Right forelimb (tissue), 1 donor: ENCODE results near the gene RPS18.
A peak's percentile ranks its signal among the peaks of the same experiment; 100 is the strongest.

Experiments
- DNase-seq: peaks from one replicate; pipeline ENCODE4 v3.0.0-alpha.2; 2018

RPS18 gene

GRCh38 chr6:33315793-33316602 is 44.1 kb downstream of the RPS18 start:
- no peak for DNase-seq

- DNase-seq: no peak
These were observed 44.9 kb downstream of the RPS18 start for GRCh38 chr6:33316603-33317418.

- no peak for DNase-seq
These were observed 45.5 kb downstream of the RPS18 start for GRCh38 chr6:33317419-33317668.

- peak; percentile 97 for DNase-seq
These were observed 46.0 kb downstream of the RPS18 start, which contains the start of gene ZBTB22 for GRCh38 chr6:33317669-33318425. Gene ZBTB22, minus strand, starts transcription at chr6:33317744. Its CDS starts 828 bp downstream, at chr6:33316916.

GRCh38 chr6:33318426-33319073 is 46.7 kb downstream of the RPS18 start:
- DNase-seq: no peak

- no peak for DNase-seq
These were observed 48.1 kb downstream of the RPS18 start for GRCh38 chr6:33319939-33320314.

- DNase-seq: no peak
These were observed 48.7 kb downstream of the RPS18 start for GRCh38 chr6:33320315-33321181.

GRCh38 chr6:33321227-33321626 is 49.4 kb downstream of the RPS18 start:
- no peak for DNase-seq

GRCh38 chr6:33323623-33323948 is 51.7 kb downstream of the RPS18 start:
- DNase-seq: no peak

GRCh38 chr6:33324125-33324524 is 52.2 kb downstream of the RPS18 start:
- no peak for DNase-seq
